ENCODE results near the gene CDX2. TPM values are rescaled to one million over a fixed set of nuclear protein-coding genes. Genes with fewer than 3 reads are reported as not detected.
A peak's percentile ranks its signal among the peaks of the same experiment; 100 is the strongest.

CDX2 gene
- total and polyA plus RNA-seq, 8 donors = 2.8 to 6.9 (median 4.8) TPM

DNA sequence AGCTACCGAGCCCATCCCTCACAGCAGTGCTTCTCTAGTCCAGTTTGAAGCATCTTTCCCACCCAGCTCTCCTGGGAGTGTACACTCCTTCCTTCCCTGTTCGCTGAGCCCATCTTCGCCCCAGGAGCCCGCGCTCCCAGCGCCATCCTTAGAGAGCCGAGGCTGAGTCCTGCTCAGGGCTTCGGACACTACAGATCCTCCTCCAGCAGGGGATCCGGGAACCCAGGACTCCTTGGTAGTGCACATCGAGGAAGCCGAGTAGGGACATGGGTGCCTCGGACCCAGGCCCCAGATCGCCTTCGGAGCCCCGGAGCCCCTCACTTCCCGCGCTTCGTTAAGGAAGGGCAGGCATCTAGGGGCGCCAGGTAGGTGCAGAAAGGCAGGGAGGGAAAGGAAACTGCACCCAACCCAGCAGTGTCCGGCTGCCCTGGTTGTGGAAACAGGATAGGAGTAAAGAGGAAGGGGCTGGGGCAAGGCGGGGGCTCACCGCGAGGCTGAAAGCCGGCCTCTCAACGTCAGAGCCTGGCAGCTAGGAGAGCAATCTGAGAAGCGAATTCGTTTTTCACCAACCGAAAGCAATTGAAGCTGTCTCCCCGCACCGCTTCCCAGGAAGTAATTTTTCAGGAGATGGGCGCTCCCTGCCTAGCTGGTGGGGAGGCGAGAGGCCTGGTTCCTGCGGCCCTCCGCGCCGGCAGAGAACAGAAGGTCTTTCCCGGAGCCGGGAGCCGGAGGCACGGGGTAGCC lies 48.3 kb downstream of the CDX2 start:
- Histone ChIP-seq H3K4me1 (peaks cover 0 to 10% (median 0%) of the 10 kb centered on the region in 3 donors), H3K36me3 (peaks cover 0 to 6% (median 0%) of the 10 kb centered on the region in 3 donors), H3K27ac (peak overlapping the region; percentile 74 to 87 (median 81)), H3K27me3 (no peaks in the 10 kb centered on the region), H3K9me3 (no peaks in the 10 kb centered on the region), H3K4me3 (peak overlapping the region; percentile 68 to 86 (median 80))
- TF ChIP-seq, protein P1, sequence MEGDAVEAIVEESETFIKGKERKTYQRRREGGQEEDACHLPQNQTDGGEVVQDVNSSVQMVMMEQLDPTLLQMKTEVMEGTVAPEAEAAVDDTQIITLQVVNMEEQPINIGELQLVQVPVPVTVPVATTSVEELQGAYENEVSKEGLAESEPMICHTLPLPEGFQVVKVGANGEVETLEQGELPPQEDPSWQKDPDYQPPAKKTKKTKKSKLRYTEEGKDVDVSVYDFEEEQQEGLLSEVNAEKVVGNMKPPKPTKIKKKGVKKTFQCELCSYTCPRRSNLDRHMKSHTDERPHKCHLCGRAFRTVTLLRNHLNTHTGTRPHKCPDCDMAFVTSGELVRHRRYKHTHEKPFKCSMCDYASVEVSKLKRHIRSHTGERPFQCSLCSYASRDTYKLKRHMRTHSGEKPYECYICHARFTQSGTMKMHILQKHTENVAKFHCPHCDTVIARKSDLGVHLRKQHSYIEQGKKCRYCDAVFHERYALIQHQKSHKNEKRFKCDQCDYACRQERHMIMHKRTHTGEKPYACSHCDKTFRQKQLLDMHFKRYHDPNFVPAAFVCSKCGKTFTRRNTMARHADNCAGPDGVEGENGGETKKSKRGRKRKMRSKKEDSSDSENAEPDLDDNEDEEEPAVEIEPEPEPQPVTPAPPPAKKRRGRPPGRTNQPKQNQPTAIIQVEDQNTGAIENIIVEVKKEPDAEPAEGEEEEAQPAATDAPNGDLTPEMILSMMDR (IDR thresholded peaks at IDR 0.05) = no peak
- FAIRE-seq = no peak
- DNase-seq = peak in 5 of 6 donors; percentile 31 to 65 (median 39)
- intact Hi-C loops (cut with DNase I) = no loop called here
- peak; percentile 8 to 29 (median 20) for ATAC-seq
- WGBS, 2 donors = 1 to 3% methylated on average over 39 to 40 of the region's 40 CpGs

DNA sequence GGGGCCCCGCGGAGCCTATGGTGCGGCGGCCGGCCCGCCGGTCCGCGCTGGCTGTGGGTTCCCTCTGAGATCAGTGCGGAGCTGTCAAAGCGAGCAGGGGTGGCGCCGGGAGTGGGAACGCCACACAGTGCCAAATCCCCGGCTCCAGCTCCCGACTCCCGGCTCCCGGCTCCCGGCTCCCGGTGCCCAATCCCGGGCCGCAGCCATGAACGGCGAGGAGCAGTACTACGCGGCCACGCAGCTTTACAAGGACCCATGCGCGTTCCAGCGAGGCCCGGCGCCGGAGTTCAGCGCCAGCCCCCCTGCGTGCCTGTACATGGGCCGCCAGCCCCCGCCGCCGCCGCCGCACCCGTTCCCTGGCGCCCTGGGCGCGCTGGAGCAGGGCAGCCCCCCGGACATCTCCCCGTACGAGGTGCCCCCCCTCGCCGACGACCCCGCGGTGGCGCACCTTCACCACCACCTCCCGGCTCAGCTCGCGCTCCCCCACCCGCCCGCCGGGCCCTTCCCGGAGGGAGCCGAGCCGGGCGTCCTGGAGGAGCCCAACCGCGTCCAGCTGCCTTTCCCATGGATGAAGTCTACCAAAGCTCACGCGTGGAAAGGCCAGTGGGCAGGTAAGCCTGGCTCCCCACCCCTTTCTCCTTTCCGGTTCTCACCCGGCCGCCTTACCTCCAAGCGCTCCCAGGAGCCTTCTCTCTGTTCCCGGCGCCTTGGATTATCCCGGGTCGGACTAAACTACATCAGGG lies 49.0 kb downstream of the CDX2 start, which contains the start of gene PDX1:
TSS of gene PDX1 (plus strand) at position 67 of the 743 bp plus-strand sequence. CDS start at position 206, 139 bp downstream.
- FAIRE-seq (no peak), DNase-seq (peak in 5 of 6 donors; percentile 88 to 95 (median 92)), ATAC-seq (peak; percentile 87 to 92 (median 90))
- H3K36me3 ChIP-seq = peaks cover 0 to 6% (median 0%) of the 10 kb centered on the region in 3 donors
- intact Hi-C loops (cut with DNase I) = no loop called here
- 0 to 1% methylated on average over 46 to 76 of the region's 76 CpGs for WGBS, 2 donors
- TF ChIP-seq, protein P1 (IDR thresholded peaks at IDR 0.05) = no peak
- peak within 1 kb of the TSS; percentile 74 to 87 (median 81) for H3K27ac ChIP-seq
- H3K4me3 ChIP-seq = peak within 1 kb of the TSS; percentile 68 to 86 (median 80)
- H3K4me1 ChIP-seq = peaks cover 0 to 10% (median 0%) of the 10 kb centered on the region in 3 donors
- H3K27me3 ChIP-seq = no peaks in the 10 kb centered on the region
- H3K9me3 ChIP-seq = no peaks in the 10 kb centered on the region

DNA sequence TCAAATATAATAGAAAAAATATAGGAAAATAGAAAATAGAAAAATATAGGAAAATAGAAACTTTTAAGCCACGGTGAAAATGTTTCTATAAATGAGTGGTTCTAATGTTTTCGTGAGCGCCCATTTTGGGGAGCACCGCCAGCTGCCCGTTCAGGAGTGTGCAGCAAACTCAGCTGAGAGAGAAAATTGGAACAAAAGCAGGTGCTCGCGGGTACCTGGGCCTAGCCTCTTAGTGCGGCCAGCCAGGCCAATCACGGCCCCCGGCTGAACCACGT lies 49.5 kb downstream of the CDX2 start:
- DNase-seq (peak in 1 of 6 donors; percentile 90), ATAC-seq (no peak), FAIRE-seq (no peak)
- Histone ChIP-seq H3K27ac (peak overlapping the region; percentile 56 to 87 (median 68)), H3K36me3 (peaks cover 0 to 6% (median 0%) of the 10 kb centered on the region in 3 donors), H3K4me1 (peaks cover 0 to 10% (median 0%) of the 10 kb centered on the region in 3 donors), H3K4me3 (peak overlapping the region; percentile 68 to 86 (median 80)), H3K27me3 (no peaks in the 10 kb centered on the region), H3K9me3 (no peaks in the 10 kb centered on the region)
- TF ChIP-seq, protein P1 (IDR thresholded peaks at IDR 0.05) = no peak
- intact Hi-C loops (cut with DNase I) = no loop called here
- 1 to 2% methylated on average over 11 of the region's 11 CpGs for WGBS, 2 donors

DNA sequence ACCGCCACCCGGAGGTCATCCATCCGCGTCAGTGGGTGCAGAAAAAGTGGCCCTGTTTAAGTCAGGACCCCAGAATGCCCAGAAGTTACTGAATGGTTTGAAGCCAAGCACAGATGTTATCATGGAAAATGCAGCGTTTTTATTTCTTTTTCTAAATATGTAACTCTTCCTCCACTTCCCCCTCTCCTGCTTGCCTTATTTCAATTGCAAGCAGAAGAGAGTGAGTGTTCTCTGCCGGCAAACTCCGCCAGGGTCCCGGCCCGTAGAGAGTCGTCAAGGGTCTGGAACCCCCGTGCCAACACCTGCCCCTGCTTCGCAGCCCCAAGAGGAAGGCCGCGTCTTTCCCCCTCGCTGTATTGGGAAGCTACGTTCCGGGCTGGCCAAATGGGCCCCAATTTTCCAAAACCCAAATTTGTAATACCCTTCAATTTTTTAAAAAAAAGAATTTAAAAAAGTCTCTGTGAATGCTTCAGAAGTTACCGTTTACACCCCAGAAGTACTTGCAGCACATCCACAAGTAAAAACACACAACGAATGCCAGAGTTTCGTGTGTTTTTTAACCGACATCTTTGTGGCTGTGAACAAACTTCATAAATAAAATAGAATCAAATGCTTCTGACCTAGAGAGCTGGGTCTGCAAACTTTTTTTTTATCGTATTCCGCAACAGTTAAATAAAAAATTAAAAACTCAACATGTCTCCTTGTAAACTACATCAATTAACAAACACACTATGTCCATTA lies 50.0 kb downstream of the CDX2 start:
- no peaks in the 10 kb centered on the region for H3K9me3 ChIP-seq
- H3K27me3 ChIP-seq = no peaks in the 10 kb centered on the region
- peaks cover 0 to 10% (median 0%) of the 10 kb centered on the region in 3 donors for H3K4me1 ChIP-seq
- peak overlapping the region in 2 of 4 donors; percentile 68 to 83 for H3K4me3 ChIP-seq
- no peak for FAIRE-seq
- intact Hi-C loops (cut with DNase I) = no loop called here
- ATAC-seq = no peak
- H3K27ac ChIP-seq = peak overlapping the region; percentile 56 to 87 (median 66)
- H3K36me3 ChIP-seq = peaks cover 0 to 6% (median 0%) of the 10 kb centered on the region in 3 donors
- TF ChIP-seq, protein P1 (IDR thresholded peaks at IDR 0.05) = no peak
- WGBS, 2 donors = 39 to 54% methylated on average over 23 of the region's 23 CpGs
- peak in 1 of 6 donors; percentile 8 for DNase-seq

All from pancreas (tissue), 10 donors.